ENCODE data around the gene BARX2.

Gene BARX2

GRCh38 chr11:129402206-129403171 lies 26.8 kb downstream of the BARX2 start:
- no peak for DNase-seq (ENCODE audit: low read depth in 2 of 2)

GRCh38 chr11:129404731-129405130 lies 29.1 kb downstream of the BARX2 start:
- DNase-seq (ENCODE audit: low read depth in 2 of 2), result no peak

GRCh38 chr11:129408865-129409444 lies 33.3 kb downstream of the BARX2 start:
- DNase-seq (ENCODE audit: low read depth in 2 of 2), result no peak

- no peak for DNase-seq (ENCODE audit: low read depth in 2 of 2)
These were observed 34.8 kb downstream of the BARX2 start for GRCh38 chr11:129410395-129410960.

GRCh38 chr11:129412494-129412893 lies 36.8 kb downstream of the BARX2 start:
- no peak for DNase-seq (ENCODE audit: low read depth in 2 of 2)

GRCh38 chr11:129414144-129414872 lies 38.7 kb downstream of the BARX2 start:
- DNase-seq (ENCODE audit: low read depth in 2 of 2), result no peak

GRCh38 chr11:129416080-129416820 lies 40.6 kb downstream of the BARX2 start:
- no peak for DNase-seq (ENCODE audit: low read depth in 2 of 2)

GRCh38 chr11:129417458-129417857 lies 41.8 kb downstream of the BARX2 start:
- DNase-seq (ENCODE audit: low read depth in 2 of 2), result no peak

GRCh38 chr11:129418039-129418438 lies 42.4 kb downstream of the BARX2 start:
- no peak for DNase-seq (ENCODE audit: low read depth in 2 of 2)

- DNase-seq (ENCODE audit: low read depth in 2 of 2), result no peak
These were observed 43.7 kb downstream of the BARX2 start for GRCh38 chr11:129419386-129419785.

GRCh38 chr11:129423426-129423825 lies 47.8 kb downstream of the BARX2 start:
- DNase-seq (ENCODE audit: low read depth in 2 of 2), result no peak

GRCh38 chr11:129425214-129425613 lies 49.6 kb downstream of the BARX2 start:
- no peak for DNase-seq (ENCODE audit: low read depth in 2 of 2)

GRCh38 chr11:129426038-129426437 lies 50.4 kb downstream of the BARX2 start:
- DNase-seq (ENCODE audit: low read depth in 2 of 2), result no peak

GRCh38 chr11:129426776-129427175 lies 51.1 kb downstream of the BARX2 start:
- DNase-seq (ENCODE audit: low read depth in 2 of 2), result no peak

- DNase-seq (ENCODE audit: low read depth in 2 of 2), result no peak
These were observed 51.7 kb downstream of the BARX2 start for GRCh38 chr11:129427376-129427775.

GRCh38 chr11:129427816-129428406 lies 52.3 kb downstream of the BARX2 start:
- DNase-seq (ENCODE audit: low read depth in 2 of 2), result no peak

- no peak for DNase-seq (ENCODE audit: low read depth in 2 of 2)
These were observed 52.9 kb downstream of the BARX2 start for GRCh38 chr11:129428557-129428956.

- DNase-seq (ENCODE audit: low read depth in 2 of 2), result no peak
These were observed 59.2 kb downstream of the BARX2 start for GRCh38 chr11:129434641-129435498.

GRCh38 chr11:129435499-129436245 lies 60.0 kb downstream of the BARX2 start:
- DNase-seq (ENCODE audit: low read depth in 2 of 2), result no peak

Measured in stimulated activated CD8-positive, alpha-beta memory T cell treated with anti-CD3 and anti-CD28 coated beads, Interleukin-7, amount 100 ng/mL, for 4 hours (primary cell).